ENCODE results near the gene NR1D2.

NR1D2 gene

GRCh38 chr3:23919628-23920027, 25.5 kb upstream of the NR1D2 start:
- H3K9me3 Mint-ChIP-seq: no peaks in the 10 kb centered on the region
- peaks cover 48% of the 10 kb centered on the region for H3K4me1 Mint-ChIP-seq (ENCODE audit: low read depth)
- peak overlapping the region; percentile 98 for H3K4me3 Mint-ChIP-seq
- peak overlapping the region; percentile 16 for H3K27ac Mint-ChIP-seq
- H3K27me3 Mint-ChIP-seq: peaks cover 4% of the 10 kb centered on the region
- H3K36me3 Mint-ChIP-seq (ENCODE audit: low read depth): peaks cover 47% of the 10 kb centered on the region

- Mint-ChIP-seq H3K27me3 (peaks cover 4% of the 10 kb centered on the region), H3K27ac (peak overlapping the region; percentile 16), H3K4me1 (ENCODE audit: low read depth) (peaks cover 42% of the 10 kb centered on the region), H3K4me3 (peak overlapping the region; percentile 98), H3K36me3 (ENCODE audit: low read depth) (peaks cover 47% of the 10 kb centered on the region), H3K9me3 (no peaks in the 10 kb centered on the region)
These were observed 24.9 kb upstream of the NR1D2 start for GRCh38 chr3:23920151-23920655.

GRCh38 chr3:23921052-23921511, 24.0 kb upstream of the NR1D2 start:
- Mint-ChIP-seq H3K27me3 (no peaks in the 10 kb centered on the region), H3K36me3 (ENCODE audit: low read depth) (peaks cover 43% of the 10 kb centered on the region), H3K4me3 (no peak overlapping the region), H3K27ac (peak overlapping the region; percentile 21), H3K4me1 (ENCODE audit: low read depth) (peaks cover 34% of the 10 kb centered on the region), H3K9me3 (no peaks in the 10 kb centered on the region)

GRCh38 chr3:23923786-23924185, 21.3 kb upstream of the NR1D2 start:
- no peak overlapping the region for H3K4me3 Mint-ChIP-seq
- H3K9me3 Mint-ChIP-seq: no peaks in the 10 kb centered on the region
- H3K27ac Mint-ChIP-seq: no peak overlapping the region
- H3K27me3 Mint-ChIP-seq: no peaks in the 10 kb centered on the region
- peaks cover 26% of the 10 kb centered on the region for H3K36me3 Mint-ChIP-seq (ENCODE audit: low read depth)
- peaks cover 22% of the 10 kb centered on the region for H3K4me1 Mint-ChIP-seq (ENCODE audit: low read depth)

GRCh38 chr3:23926246-23926645, 18.8 kb upstream of the NR1D2 start:
- H3K9me3 Mint-ChIP-seq: no peaks in the 10 kb centered on the region
- H3K36me3 Mint-ChIP-seq (ENCODE audit: low read depth): peaks cover 3% of the 10 kb centered on the region
- no peak overlapping the region for H3K27ac Mint-ChIP-seq
- H3K27me3 Mint-ChIP-seq: no peaks in the 10 kb centered on the region
- H3K4me1 Mint-ChIP-seq (ENCODE audit: low read depth): peaks cover 3% of the 10 kb centered on the region
- H3K4me3 Mint-ChIP-seq: no peak overlapping the region

GRCh38 chr3:23926736-23927135, 18.4 kb upstream of the NR1D2 start:
- H3K9me3 Mint-ChIP-seq: no peaks in the 10 kb centered on the region
- no peak overlapping the region for H3K4me3 Mint-ChIP-seq
- no peaks in the 10 kb centered on the region for H3K27me3 Mint-ChIP-seq
- H3K27ac Mint-ChIP-seq: no peak overlapping the region
- peaks cover 6% of the 10 kb centered on the region for H3K4me1 Mint-ChIP-seq (ENCODE audit: low read depth)
- no peaks in the 10 kb centered on the region for H3K36me3 Mint-ChIP-seq (ENCODE audit: low read depth)

GRCh38 chr3:23928524-23928923, 16.6 kb upstream of the NR1D2 start:
- H3K9me3 Mint-ChIP-seq: no peaks in the 10 kb centered on the region
- H3K4me3 Mint-ChIP-seq: no peak overlapping the region
- H3K27me3 Mint-ChIP-seq: no peaks in the 10 kb centered on the region
- no peaks in the 10 kb centered on the region for H3K36me3 Mint-ChIP-seq (ENCODE audit: low read depth)
- no peak overlapping the region for H3K27ac Mint-ChIP-seq
- H3K4me1 Mint-ChIP-seq (ENCODE audit: low read depth): peaks cover 9% of the 10 kb centered on the region

GRCh38 chr3:23931597-23931996, 13.5 kb upstream of the NR1D2 start:
- Mint-ChIP-seq H3K9me3 (no peaks in the 10 kb centered on the region), H3K36me3 (ENCODE audit: low read depth) (no peaks in the 10 kb centered on the region), H3K4me3 (no peak overlapping the region), H3K27me3 (no peaks in the 10 kb centered on the region), H3K4me1 (ENCODE audit: low read depth) (peaks cover 9% of the 10 kb centered on the region), H3K27ac (no peak overlapping the region)

GRCh38 chr3:23932571-23932970, 12.5 kb upstream of the NR1D2 start:
- no peaks in the 10 kb centered on the region for H3K9me3 Mint-ChIP-seq
- no peak overlapping the region for H3K27ac Mint-ChIP-seq
- no peak overlapping the region for H3K4me3 Mint-ChIP-seq
- peaks cover 9% of the 10 kb centered on the region for H3K4me1 Mint-ChIP-seq (ENCODE audit: low read depth)
- no peaks in the 10 kb centered on the region for H3K36me3 Mint-ChIP-seq (ENCODE audit: low read depth)
- H3K27me3 Mint-ChIP-seq: no peaks in the 10 kb centered on the region

GRCh38 chr3:23934253-23934652, 10.8 kb upstream of the NR1D2 start:
- Mint-ChIP-seq H3K27me3 (no peaks in the 10 kb centered on the region), H3K27ac (no peak overlapping the region), H3K36me3 (ENCODE audit: low read depth) (no peaks in the 10 kb centered on the region), H3K4me1 (ENCODE audit: low read depth) (peaks cover 6% of the 10 kb centered on the region), H3K4me3 (no peak overlapping the region), H3K9me3 (no peaks in the 10 kb centered on the region)

GRCh38 chr3:23937296-23937695, 7.8 kb upstream of the NR1D2 start:
- Mint-ChIP-seq H3K4me3 (no peak overlapping the region), H3K9me3 (no peaks in the 10 kb centered on the region), H3K36me3 (ENCODE audit: low read depth) (no peaks in the 10 kb centered on the region), H3K27ac (no peak overlapping the region), H3K4me1 (ENCODE audit: low read depth) (no peaks in the 10 kb centered on the region), H3K27me3 (no peaks in the 10 kb centered on the region)

GRCh38 chr3:23938688-23939087, 6.4 kb upstream of the NR1D2 start:
- Mint-ChIP-seq H3K9me3 (no peaks in the 10 kb centered on the region), H3K27ac (no peak overlapping the region), H3K4me1 (ENCODE audit: low read depth) (no peaks in the 10 kb centered on the region), H3K36me3 (ENCODE audit: low read depth) (no peaks in the 10 kb centered on the region), H3K27me3 (peaks cover 4% of the 10 kb centered on the region), H3K4me3 (no peak overlapping the region)

GRCh38 chr3:23940775-23941174, 4.3 kb upstream of the NR1D2 start:
- Mint-ChIP-seq H3K27me3 (peaks cover 13% of the 10 kb centered on the region), H3K4me3 (no peak overlapping the region), H3K9me3 (no peaks in the 10 kb centered on the region)

GRCh38 chr3:23941440-23941839, 3.6 kb upstream of the NR1D2 start:
- no peak overlapping the region for H3K27ac Mint-ChIP-seq
- H3K4me1 Mint-ChIP-seq (ENCODE audit: low read depth): peaks cover 10% of the 10 kb centered on the region
- no peaks in the 10 kb centered on the region for H3K9me3 Mint-ChIP-seq
- peaks cover 13% of the 10 kb centered on the region for H3K27me3 Mint-ChIP-seq
- H3K4me3 Mint-ChIP-seq: no peak overlapping the region
- H3K36me3 Mint-ChIP-seq (ENCODE audit: low read depth): no peaks in the 10 kb centered on the region

More at GRCh38 chr3:23940775-23941174, 4.3 kb upstream of the NR1D2 start:
- no peak overlapping the region for H3K27ac Mint-ChIP-seq
- H3K36me3 Mint-ChIP-seq (ENCODE audit: low read depth): no peaks in the 10 kb centered on the region
- H3K4me1 Mint-ChIP-seq (ENCODE audit: low read depth): peaks cover 8% of the 10 kb centered on the region

GRCh38 chr3:23942546-23942945, 2.5 kb upstream of the NR1D2 start:
- no peak overlapping the region for H3K27ac Mint-ChIP-seq
- no peak overlapping the region for H3K4me3 Mint-ChIP-seq
- peaks cover 21% of the 10 kb centered on the region for H3K4me1 Mint-ChIP-seq (ENCODE audit: low read depth)
- peaks cover 13% of the 10 kb centered on the region for H3K27me3 Mint-ChIP-seq
- H3K9me3 Mint-ChIP-seq: no peaks in the 10 kb centered on the region
- no peaks in the 10 kb centered on the region for H3K36me3 Mint-ChIP-seq (ENCODE audit: low read depth)

- Mint-ChIP-seq H3K36me3 (ENCODE audit: low read depth) (no peaks in the 10 kb centered on the region), H3K27ac (peak overlapping the region; percentile 2), H3K9me3 (no peaks in the 10 kb centered on the region), H3K4me3 (peak overlapping the region; percentile 83), H3K4me1 (ENCODE audit: low read depth) (peaks cover 35% of the 10 kb centered on the region), H3K27me3 (peaks cover 13% of the 10 kb centered on the region)
These were observed 891 bp upstream of the NR1D2 start for GRCh38 chr3:23944007-23944783.

All from stimulated activated naive CD8-positive, alpha-beta T cell treated with anti-CD3 and anti-CD28 coated beads, Interleukin-15, Interleukin-2, amounts not matched to agents 100 ng/mL and 50 ng/mL, for 24 hours (primary cell).